ENCODE measurements around the gene CX3CL1. TPM values are rescaled to one million over a fixed set of nuclear protein-coding genes. Genes with fewer than 3 reads are reported as not detected.

CX3CL1 gene
- total RNA-seq, 1 donor from 2014 or later: not detected

DNA sequence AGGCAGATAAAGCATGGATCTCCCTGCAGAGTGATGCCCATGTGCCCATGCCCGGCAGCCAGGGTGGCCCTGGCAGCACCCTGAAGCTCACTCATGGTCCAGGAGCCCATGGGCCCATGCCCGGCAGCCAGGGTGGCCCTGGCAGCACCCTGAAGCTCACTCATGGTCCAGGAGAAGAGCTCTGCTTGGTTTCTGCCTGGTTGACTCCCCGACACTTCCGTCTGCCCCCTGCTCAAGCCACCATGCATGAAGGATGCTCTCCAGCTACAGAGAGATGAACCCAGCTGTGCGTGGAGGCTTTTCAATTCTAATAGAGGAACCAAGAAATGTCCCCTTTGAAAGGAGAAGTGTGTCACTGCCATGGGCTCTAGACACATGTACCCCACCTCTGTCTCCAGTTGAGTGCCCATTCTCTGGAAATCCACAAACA, 41.0 kb downstream of the CX3CL1 start:
- Mint-ChIP-seq H3K9me3 (no peaks in the 10 kb centered on the region), H3K27ac (no peak overlapping the region), H3K4me1 (peaks cover 13% of the 10 kb centered on the region), H3K27me3 (no peaks in the 10 kb centered on the region), H3K4me3 (no peak overlapping the region), H3K36me3 (ENCODE audit: low read depth) (no peaks in the 10 kb centered on the region)
- DNase-seq: no peak
- intact Hi-C loops (cut with micrococcal nuclease): no loop called here

DNA sequence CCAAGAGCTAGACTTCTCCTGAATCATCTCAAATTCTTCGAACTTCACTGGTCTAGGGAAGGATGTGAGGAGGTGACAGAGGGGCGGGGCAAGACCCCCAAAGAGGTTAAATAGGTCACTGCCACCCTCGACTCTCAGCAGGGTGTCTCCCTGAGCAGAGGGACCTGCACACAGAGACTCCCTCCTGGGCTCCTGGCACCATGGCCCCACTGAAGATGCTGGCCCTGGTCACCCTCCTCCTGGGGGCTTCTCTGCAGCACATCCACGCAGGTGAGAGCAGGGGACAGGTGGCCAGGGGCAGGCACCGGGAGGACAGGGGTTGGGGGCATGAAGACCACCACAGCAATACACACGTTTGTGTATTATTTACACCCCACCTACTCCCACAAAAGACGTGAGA, 41.4 kb downstream of the CX3CL1 start:
- H3K4me1 Mint-ChIP-seq: peaks cover 13% of the 10 kb centered on the region
- no peaks in the 10 kb centered on the region for H3K9me3 Mint-ChIP-seq
- no peak overlapping the region for H3K27ac Mint-ChIP-seq
- intact Hi-C loops (cut with micrococcal nuclease): no loop called here
- no peak overlapping the region for H3K4me3 Mint-ChIP-seq
- DNase-seq: no peak
- no peaks in the 10 kb centered on the region for H3K27me3 Mint-ChIP-seq
- H3K36me3 Mint-ChIP-seq (ENCODE audit: low read depth): no peaks in the 10 kb centered on the region

DNA sequence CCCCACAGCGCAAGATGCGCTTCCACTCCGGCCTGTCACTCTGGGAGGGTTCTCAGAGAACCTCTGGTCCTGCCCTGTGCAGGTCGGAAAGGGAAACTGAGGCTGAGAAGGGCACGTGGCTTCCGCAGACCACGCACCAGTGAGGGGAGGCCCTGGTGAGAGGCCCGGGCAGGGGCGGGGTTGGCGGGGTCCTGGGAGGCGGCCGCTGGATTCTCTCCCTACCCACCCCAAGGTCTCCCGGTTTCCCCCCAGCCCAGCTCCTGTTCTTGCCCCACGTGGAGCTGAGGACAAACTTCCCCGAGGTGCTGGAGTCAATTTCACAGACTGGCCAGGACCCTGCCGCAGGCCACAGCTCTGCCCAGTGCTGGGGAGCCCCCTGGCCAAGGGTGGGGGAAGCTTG, 43.8 kb downstream of the CX3CL1 start:
- peaks cover 15% of the 10 kb centered on the region for H3K4me1 Mint-ChIP-seq
- no peak overlapping the region for H3K27ac Mint-ChIP-seq
- DNase-seq: no peak
- H3K36me3 Mint-ChIP-seq (ENCODE audit: low read depth): no peaks in the 10 kb centered on the region
- intact Hi-C loops (cut with micrococcal nuclease): loop anchor here (5.0 kb wide), 2 partner anchors 39 to 169 kb away; partner anchors contain the start of gene ARL2BP
- peaks cover 2% of the 10 kb centered on the region for H3K27me3 Mint-ChIP-seq
- no peak overlapping the region for H3K4me3 Mint-ChIP-seq
- H3K9me3 Mint-ChIP-seq: no peaks in the 10 kb centered on the region

DNA sequence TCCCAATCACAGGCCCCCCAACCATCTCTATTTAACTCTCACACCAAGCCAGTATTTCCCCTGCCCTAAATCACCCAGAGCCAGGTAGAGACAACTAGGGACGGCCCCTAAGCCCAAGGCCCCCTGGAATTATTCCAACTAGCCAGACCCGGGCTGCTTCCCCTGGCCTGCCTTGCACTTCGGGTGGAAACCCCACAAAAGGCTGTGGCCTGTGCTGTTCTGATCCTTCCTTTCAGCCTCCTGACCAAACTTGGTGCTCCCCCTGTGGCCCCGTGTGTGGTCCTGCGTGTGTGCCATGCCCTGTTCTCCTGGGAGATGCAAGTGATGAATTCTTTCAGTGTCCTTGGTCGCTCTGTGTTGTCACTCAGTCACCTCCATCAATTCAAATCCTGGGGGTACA, 47.2 kb downstream of the CX3CL1 start:
- Mint-ChIP-seq H3K27ac (no peak overlapping the region), H3K4me3 (no peak overlapping the region)

DNA sequence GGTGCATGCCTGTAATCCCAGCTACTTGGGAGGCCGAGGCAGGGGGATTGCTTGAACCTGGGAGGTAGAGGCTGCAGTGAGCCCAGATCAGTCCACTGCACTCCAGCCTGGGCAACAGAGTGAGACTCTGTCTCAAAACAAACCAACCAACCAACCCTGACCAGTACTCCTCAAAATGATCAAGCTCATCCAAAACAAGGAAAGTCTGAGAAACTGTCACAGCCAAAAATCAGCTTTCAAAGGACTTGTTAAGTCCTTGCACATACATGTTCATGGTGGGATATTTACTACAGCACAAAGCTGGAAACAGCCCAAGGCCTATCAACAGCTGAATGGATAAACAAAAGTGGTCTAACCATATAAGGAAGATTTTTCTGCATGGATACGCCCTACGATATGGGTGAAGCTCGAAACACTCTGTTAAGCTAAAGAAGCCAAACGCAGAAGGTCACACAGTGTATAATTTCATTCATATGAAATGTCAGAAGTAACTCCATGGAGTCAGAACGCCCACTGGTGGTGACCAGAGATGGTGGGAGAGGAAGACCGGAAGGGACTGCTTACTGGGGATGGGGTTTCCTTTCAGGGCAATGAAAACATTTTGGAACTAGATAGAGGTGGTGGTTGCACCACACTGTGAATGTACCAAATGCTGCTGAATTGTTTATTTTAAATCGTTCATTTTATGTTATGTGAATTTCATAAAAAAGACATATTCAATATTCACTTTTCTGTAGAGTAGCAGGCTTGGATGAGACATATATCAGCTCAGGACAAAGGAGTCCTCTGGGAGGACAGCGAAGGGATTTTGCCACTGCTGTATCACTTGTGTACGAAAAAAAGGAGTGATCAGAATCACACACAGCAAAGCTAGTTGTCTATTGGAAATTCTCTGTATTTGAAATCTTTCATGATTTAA, 50.0 kb downstream of the CX3CL1 start:
- DNase-seq: no peak
- H3K27ac Mint-ChIP-seq: no peak overlapping the region
- H3K27me3 Mint-ChIP-seq: peaks cover 2% of the 10 kb centered on the region
- no peak overlapping the region for H3K4me3 Mint-ChIP-seq
- H3K9me3 Mint-ChIP-seq: no peaks in the 10 kb centered on the region
- intact Hi-C loops (cut with micrococcal nuclease): no loop called here
- H3K36me3 Mint-ChIP-seq (ENCODE audit: low read depth): peaks cover under 1% of the 10 kb centered on the region
- H3K4me1 Mint-ChIP-seq: peaks cover 8% of the 10 kb centered on the region

More for the DNA sequence above, 47.2 kb downstream of the CX3CL1 start:
- Mint-ChIP-seq H3K4me1 (peaks cover 15% of the 10 kb centered on the region), H3K36me3 (ENCODE audit: low read depth) (no peaks in the 10 kb centered on the region), H3K27me3 (peaks cover 2% of the 10 kb centered on the region), H3K9me3 (no peaks in the 10 kb centered on the region)
- no peak for DNase-seq
- intact Hi-C loops (cut with micrococcal nuclease): loop anchor here (1.0 to 5.0 kb wide), 4 partner anchors 27 to 172 kb away; partner anchors contain the start of genes ARL2BP, CIAPIN1 and COQ9

DNA sequence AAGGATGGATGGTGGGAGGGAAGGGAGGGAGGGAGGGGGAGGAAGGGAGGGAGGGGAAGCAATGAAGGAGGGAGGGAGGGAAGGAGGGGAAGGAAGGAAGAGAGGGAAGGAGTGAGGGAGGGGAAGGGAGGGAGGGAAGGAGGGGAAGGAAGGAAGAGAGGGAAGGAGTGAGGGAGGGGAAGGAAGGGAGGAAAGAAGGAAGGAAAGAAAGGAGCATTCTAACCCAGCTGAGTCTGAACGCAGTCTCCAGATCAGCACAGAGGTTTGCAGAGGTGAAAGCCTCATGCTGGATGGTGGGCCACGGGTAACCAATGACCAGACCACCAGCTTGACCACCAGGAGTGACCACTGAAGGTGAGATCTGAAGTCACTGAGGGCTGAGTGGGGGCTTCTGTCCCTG, 50.9 kb downstream of the CX3CL1 start:
- no peaks in the 10 kb centered on the region for H3K9me3 Mint-ChIP-seq
- H3K27ac Mint-ChIP-seq: no peak overlapping the region

DNA sequence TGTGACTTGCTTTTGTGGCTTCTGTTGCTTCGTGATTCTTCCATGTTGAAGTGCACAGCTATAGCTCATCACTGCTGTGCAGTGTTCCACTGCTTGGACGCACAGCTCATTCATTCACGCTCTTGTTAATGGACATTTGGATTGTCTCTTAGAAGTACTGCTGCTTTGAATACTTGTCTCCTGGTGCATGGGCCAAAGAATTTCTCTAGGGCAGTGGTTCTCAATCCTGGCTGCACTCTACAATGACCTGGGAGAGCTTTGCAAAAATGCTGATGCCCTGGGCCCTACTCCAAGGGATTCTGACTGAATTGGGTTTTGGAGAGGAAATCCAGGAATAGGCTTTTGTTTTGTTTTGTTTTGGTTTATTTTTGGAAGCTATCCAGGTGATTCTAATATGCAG, 52.3 kb downstream of the CX3CL1 start:
- DNase-seq: no peak
- Mint-ChIP-seq H3K36me3 (ENCODE audit: low read depth) (peaks cover 18% of the 10 kb centered on the region), H3K4me3 (no peak overlapping the region), H3K27ac (no peak overlapping the region), H3K27me3 (peaks cover 2% of the 10 kb centered on the region), H3K9me3 (no peaks in the 10 kb centered on the region), H3K4me1 (no peaks in the 10 kb centered on the region)
- intact Hi-C loops (cut with micrococcal nuclease): no loop called here

More for the DNA sequence above, 50.9 kb downstream of the CX3CL1 start:
- Mint-ChIP-seq H3K4me3 (no peak overlapping the region), H3K4me1 (peaks cover 5% of the 10 kb centered on the region), H3K36me3 (ENCODE audit: low read depth) (peaks cover 8% of the 10 kb centered on the region), H3K27me3 (peaks cover 2% of the 10 kb centered on the region)
- no peak for DNase-seq
- intact Hi-C loops (cut with micrococcal nuclease): no loop called here

- Mint-ChIP-seq H3K4me3 (no peak overlapping the region), H3K27me3 (no peaks in the 10 kb centered on the region), H3K27ac (no peak overlapping the region), H3K36me3 (ENCODE audit: low read depth) (peaks cover 34% of the 10 kb centered on the region), H3K4me1 (no peaks in the 10 kb centered on the region), H3K9me3 (no peaks in the 10 kb centered on the region)
- no peak for DNase-seq
- intact Hi-C loops (cut with micrococcal nuclease): no loop called here
Measured at GRCh38 chr16:57426356-57426755, 54.1 kb downstream of the CX3CL1 start.

GRCh38 chr16:57427307-57427706, 55.0 kb downstream of the CX3CL1 start:
- no peak overlapping the region for H3K4me3 Mint-ChIP-seq
- DNase-seq: no peak
- H3K27ac Mint-ChIP-seq: no peak overlapping the region
- intact Hi-C loops (cut with micrococcal nuclease): no loop called here
- no peaks in the 10 kb centered on the region for H3K27me3 Mint-ChIP-seq
- H3K4me1 Mint-ChIP-seq: no peaks in the 10 kb centered on the region
- no peaks in the 10 kb centered on the region for H3K9me3 Mint-ChIP-seq
- peaks cover 38% of the 10 kb centered on the region for H3K36me3 Mint-ChIP-seq (ENCODE audit: low read depth)

DNA sequence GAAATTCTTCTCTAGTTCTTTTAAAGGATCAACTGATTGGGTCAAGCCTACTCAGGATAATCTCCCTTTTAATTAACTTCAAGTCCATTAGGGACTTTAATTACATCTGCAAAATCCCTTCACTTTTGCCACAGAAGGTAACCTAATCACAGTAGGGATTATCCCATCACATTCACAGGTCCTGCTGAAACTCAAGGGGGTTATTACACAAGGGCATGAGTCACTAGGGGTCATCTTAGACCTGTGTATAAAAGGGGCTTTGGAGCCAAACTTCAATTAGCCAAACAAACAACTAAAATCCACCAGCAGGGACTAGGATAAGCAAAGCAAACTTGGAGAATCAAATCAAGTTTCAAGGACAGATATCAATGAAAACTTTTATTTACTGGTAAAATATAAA, 55.5 kb downstream of the CX3CL1 start:
- H3K27me3 Mint-ChIP-seq: no peaks in the 10 kb centered on the region
- H3K4me3 Mint-ChIP-seq: no peak overlapping the region
- no peak overlapping the region for H3K27ac Mint-ChIP-seq
- H3K36me3 Mint-ChIP-seq (ENCODE audit: low read depth): peaks cover 43% of the 10 kb centered on the region
- H3K9me3 Mint-ChIP-seq: no peaks in the 10 kb centered on the region
- intact Hi-C loops (cut with micrococcal nuclease): no loop called here
- no peaks in the 10 kb centered on the region for H3K4me1 Mint-ChIP-seq
- DNase-seq: no peak

GRCh38 chr16:57430955-57431354, 58.7 kb downstream of the CX3CL1 start:
- Mint-ChIP-seq H3K9me3 (no peaks in the 10 kb centered on the region), H3K27me3 (no peaks in the 10 kb centered on the region)

GRCh38 chr16:57432505-57432904, 60.2 kb downstream of the CX3CL1 start:
- no peak overlapping the region for H3K27ac Mint-ChIP-seq
- no peaks in the 10 kb centered on the region for H3K4me1 Mint-ChIP-seq
- no peak for DNase-seq
- peaks cover 69% of the 10 kb centered on the region for H3K36me3 Mint-ChIP-seq (ENCODE audit: low read depth)
- intact Hi-C loops (cut with micrococcal nuclease): no loop called here
- no peaks in the 10 kb centered on the region for H3K27me3 Mint-ChIP-seq
- H3K9me3 Mint-ChIP-seq: no peaks in the 10 kb centered on the region
- no peak overlapping the region for H3K4me3 Mint-ChIP-seq

More at GRCh38 chr16:57430955-57431354, 58.7 kb downstream of the CX3CL1 start:
- Mint-ChIP-seq H3K27ac (no peak overlapping the region), H3K4me3 (no peak overlapping the region), H3K36me3 (ENCODE audit: low read depth) (peaks cover 67% of the 10 kb centered on the region), H3K4me1 (no peaks in the 10 kb centered on the region)
- no peak for DNase-seq
- intact Hi-C loops (cut with micrococcal nuclease): no loop called here

DNA sequence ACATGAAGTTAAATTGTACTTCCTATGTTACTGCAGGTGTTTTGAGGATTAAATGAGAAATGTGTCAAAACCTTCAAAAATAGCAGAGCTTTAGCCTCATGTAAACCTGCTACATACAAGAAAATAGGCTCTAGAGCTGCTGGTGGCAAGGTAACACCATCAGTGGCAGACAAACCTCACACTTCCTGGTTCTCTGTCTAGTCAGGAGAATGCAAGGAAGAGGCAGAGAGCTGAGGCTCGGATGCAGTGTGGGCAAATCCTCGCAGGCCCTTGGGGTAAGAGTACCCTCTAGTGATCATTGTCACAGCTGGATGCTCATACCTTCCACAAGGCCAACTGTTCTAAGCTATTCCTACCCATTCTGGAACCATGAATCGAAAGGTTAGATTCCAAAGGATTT, 60.7 kb downstream of the CX3CL1 start:
- Mint-ChIP-seq H3K9me3 (no peaks in the 10 kb centered on the region), H3K27ac (no peak overlapping the region), H3K4me3 (no peak overlapping the region), H3K36me3 (ENCODE audit: low read depth) (peaks cover 65% of the 10 kb centered on the region), H3K27me3 (no peaks in the 10 kb centered on the region), H3K4me1 (no peaks in the 10 kb centered on the region)
- DNase-seq: no peak
- intact Hi-C loops (cut with micrococcal nuclease): no loop called here

DNA sequence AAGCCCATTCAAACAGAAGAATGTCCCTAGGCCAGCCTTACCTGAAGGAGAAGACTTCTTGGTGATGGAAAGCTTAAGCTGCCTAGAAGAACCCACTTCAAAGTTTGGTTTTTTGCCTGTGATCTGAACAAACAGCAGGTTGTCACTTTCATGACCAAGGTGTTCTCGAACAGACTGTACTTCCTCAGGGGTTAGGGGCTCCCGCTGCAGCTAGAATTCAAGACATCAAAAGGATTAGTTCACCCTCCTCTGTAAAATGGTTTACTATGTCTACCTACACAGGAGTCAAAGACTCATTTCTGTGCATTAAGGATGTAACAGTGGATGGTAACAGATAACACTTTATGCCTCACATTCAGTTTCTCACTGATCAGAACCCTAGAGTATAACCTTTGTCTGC, 61.7 kb downstream of the CX3CL1 start:
- H3K4me3 Mint-ChIP-seq: no peak overlapping the region
- DNase-seq: no peak
- H3K27ac Mint-ChIP-seq: no peak overlapping the region
- no peaks in the 10 kb centered on the region for H3K4me1 Mint-ChIP-seq
- no peaks in the 10 kb centered on the region for H3K27me3 Mint-ChIP-seq
- intact Hi-C loops (cut with micrococcal nuclease): no loop called here
- no peaks in the 10 kb centered on the region for H3K9me3 Mint-ChIP-seq
- H3K36me3 Mint-ChIP-seq (ENCODE audit: low read depth): peaks cover 66% of the 10 kb centered on the region
